ENCODE results near the gene HLA-DQB1.
"Not testable (repeated sequence)": the region's sequence is repeated elsewhere in the genome, so short reads cannot be mapped to it uniquely, and the experiment has no call there.

The HLA-DQB1 gene

DNA sequence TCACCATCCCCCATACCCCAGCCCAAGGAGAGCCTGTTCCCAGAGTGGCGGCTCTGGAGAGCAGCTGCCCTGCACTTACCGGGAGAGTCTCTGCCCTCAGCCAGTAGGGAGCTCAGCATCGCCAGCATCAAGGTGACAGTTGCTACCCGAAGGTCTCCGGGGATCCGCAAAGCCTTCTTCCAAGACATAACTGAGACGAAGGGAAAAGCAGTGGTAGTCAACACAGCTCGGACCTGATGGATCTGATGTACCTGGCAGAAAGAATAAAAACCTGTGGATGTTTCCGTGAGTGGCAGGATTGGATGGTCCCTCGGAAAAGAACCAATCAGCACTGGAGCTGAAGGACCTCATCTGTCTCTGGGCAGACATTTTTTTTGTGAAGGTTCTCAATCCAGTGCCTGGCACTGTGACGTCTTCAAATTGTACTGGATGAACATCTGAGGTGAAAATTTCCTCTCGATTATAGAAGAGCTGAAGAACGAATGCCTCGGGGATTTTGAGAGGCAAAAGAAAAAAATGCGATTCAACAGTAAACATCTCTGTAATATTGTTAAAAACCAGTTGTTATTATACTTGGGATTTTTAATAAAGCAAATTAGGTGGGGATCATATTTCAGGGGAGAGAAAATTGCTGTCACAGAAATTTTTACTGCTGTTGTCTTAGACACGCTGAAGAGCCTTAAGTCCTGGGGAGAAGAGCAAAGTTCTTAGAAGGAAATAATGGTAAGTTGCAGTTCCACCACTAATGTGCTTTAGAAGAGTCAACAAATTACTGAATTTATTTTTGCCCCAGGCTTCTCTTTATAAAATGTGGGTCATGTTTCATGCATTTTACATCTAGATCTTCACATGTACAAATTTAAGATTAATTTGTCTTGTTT, at the start of gene HLA-DQB1:
Gene HLA-DQB1 (minus strand): TSS at position 238 of the 881 bp plus-strand sequence. CDS start 50 bp downstream, at position 188.
- peak; percentile 77 for DNase-seq

DNA sequence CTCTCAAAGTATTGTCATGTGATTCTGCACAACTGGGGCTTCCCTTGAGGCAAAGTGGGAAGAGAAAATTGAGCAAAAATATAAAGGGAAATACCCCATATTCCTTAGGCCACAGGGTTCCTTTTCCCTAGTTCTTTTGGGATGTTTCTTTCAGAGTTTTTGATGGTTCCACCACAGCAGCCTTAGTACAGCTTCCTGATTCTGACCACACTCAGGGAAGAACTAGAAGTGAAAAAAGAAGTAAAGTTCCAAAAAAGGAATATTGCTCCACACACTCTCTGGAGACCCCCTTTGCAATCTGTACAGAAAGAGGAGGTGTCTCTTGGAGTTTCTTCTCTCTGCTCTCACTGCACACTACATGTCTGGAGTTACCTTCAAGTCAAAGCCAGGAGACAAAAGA, 46.8 kb upstream of the HLA-DQB1 start:
- no peak for DNase-seq

DNA sequence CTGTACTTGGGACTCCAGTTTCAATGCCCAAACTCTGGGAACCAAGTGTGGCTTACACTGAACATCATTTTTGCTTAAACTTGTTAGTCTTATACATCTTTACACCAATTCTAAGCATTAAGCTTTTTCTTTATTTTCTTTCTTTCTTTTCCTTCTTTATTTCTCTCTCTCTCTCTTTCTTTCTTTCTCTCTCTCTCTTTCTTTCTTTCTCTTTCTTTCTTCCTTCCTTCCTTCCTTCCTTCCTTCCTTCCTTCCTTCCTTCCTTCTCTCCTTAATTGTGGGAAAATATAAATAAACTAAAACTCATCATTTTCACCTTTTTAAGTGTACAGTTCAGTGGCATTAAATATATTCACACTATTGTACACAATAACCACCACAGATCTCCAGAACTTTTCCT, 43.2 kb upstream of the HLA-DQB1 start:
- no peak for DNase-seq

DNA sequence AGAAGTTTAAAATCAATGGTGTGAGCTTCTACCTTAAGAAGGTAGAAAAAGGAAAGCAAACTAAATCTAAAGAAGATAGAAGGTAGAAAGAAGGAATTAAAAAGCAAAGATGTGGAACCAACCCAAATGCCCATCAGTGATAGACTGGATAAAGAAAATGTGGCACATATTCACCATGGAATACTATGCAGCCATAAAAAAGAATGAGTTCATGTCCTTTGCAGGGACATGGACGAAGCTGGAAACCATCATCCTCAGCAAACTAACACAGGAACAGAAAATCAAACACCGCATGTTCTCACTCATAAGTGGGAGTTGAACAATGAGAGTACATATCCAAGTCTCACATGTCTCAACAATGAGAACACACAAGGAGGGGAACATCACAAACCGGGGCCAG, 38.7 kb upstream of the HLA-DQB1 start:
- DNase-seq, result not testable (repeated sequence)

DNA sequence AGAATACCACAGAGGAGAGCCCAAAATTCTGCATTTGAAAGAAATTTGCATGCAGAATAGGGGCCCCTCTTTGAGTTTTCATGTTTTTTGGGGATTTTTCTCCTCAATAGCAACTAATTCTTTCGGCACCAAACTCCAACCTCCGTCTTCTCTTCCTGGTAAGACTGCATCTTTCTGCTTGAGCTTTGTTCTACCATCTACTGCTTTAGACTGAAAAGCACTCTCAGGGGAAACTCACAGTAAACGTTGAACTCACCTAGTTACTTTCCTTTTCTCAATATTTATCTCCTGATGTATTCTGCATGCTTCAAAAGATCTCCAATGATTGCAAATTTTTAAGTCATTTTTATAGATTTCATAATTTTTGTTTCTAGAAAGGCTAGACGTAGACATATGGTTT, 36.9 kb upstream of the HLA-DQB1 start:
- no peak for DNase-seq

DNA sequence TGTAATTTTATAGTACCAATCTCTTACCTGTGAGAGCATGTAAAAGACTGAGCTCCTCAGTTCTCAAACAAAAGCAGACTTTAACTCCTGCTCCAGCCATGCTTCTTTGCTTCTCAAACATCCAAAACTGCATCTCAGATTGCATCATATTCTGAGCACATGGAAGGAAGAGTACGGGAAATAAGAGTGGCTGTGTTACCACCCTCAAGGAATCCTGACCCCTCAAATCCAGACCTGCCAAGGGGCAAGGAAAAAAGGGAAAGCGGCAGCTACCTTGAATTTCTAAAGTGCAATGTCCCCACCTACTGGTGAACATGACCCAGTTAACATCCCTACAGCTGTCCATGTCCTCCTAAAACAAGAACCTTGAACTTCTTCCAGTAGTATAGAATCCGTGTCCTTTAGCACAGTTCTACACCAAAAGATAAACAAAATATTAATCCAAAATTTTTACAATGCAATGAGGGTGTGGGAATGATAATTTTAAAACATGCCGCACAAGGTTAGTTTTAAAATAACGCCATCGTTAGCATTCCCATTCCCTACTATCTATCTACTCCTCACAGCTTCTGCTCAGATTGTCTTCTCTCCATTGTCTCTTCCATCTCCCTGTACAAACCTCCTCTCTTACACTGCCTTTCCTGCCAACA, 34.1 kb upstream of the HLA-DQB1 start:
- peak; percentile 75 for DNase-seq

DNA sequence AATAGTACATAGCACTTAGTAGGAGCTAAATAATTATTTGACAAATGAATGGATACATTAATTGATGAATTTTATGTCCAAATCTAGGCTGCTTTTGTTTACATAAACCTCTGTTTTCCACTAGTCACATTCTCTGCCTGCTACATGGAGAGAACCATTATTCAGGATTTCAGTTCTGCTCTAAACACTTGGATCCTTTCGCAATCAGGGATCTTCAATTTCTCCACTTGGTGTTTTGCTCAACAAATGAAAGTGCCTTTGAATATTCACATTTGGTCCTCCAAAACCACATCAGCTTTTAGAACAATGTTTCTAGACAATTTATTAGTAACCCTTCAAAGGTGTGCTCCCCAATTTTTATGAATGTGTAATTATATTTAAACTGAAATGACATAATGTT, 30.6 kb upstream of the HLA-DQB1 start:
- no peak for DNase-seq

DNA sequence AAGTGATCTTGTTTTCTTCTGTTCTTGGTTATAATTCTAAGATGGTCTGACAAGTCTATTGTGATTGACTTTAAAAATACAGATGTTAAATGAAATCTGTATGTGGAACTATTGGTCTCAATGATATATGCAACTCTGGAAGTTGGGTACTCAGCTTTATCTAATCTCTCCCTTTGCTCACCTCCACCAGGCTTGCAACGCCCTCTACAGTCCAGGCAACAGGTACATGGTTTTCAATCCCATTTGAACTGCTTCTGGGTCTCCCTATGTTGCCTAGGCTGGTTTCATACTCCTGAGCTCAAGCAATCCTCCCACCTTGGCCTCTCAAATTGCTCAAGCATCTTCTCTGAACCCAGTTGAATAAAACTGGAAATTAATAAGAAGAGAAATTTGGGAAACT, 25.6 kb upstream of the HLA-DQB1 start:
- peak; percentile 54 for DNase-seq

DNA sequence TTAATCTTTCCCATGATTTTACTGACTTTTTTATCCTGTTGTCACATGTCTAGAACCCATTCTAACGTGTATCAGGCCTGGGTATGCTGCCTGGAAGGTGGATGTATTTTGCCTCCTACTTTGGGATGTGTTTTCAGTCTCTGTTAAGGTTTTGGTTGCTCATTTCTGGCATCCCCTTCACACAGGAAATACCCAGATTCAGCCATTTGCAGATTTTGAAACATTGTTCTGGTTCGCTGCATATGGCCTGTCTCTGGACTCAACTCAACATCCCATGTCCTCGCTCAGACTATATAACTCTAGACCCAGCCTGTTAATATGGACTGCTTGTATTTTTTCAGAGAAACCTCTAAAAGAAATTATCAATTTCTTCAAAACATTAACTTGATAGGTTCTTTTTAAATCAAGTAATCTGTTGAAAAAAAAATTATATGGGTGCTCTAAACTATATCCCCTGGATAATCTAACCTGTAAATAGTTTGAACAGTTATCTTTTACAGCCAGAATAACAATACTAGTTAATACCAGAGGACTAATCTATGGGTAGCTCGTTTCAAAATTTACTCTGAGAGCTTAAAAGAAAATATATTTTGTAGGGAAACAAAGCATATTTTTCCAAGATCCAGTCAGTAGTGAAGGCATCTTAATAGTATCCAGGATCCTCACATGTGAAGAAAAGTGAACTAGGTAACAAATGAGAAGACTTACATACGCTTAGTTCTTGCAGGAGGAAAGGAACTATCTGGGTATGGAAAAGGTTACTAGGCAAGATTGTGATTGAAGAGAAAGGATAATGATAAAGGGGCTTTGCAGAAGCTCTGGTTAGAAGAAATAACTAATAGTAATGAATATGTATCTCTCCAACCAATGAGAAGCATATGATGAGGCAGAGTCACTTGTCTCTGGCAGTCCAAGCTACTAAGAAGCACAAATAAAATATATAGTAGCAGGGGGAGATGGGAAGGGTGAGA, 23.4 kb upstream of the HLA-DQB1 start:
- DNase-seq, result no peak

DNA sequence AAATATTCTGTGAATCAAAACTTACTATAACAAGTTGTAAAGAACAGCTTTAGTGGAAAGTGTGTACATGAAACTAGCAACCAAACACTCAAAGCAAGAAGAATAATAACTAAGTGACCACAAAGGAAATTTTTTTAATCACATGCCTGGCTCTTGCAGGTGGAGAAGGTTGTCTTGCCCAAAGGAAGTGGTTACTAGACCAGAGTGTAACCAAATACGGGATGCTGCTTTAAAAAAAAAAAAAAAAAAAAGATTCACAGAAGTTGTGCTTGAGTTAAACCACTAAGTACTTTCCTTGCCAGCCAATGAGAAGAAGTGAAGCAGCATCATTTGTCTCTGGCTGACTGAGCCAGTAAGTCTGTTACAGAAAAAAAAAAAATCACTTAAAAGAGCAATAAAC, 19.1 kb upstream of the HLA-DQB1 start:
- peak; percentile 38 for DNase-seq

DNA sequence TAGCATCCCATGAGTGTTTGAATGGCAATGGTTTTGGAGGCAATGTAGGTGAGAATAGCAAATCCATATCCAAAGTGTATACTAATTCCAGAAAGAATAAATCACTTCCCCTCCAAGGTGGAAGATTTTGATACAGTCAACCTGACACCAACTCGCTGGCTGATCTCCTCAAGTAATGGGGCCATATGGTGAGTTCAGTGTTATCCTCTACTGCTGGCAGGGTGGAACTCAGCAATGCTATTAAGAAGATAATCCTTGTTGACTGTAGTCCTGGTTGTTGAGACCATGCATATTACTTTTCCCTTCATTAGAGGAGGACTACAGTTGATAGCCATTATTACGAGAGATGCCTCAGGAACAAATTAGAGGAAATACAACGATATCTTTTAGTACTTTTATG, 17.8 kb upstream of the HLA-DQB1 start:
- no peak for DNase-seq

DNA sequence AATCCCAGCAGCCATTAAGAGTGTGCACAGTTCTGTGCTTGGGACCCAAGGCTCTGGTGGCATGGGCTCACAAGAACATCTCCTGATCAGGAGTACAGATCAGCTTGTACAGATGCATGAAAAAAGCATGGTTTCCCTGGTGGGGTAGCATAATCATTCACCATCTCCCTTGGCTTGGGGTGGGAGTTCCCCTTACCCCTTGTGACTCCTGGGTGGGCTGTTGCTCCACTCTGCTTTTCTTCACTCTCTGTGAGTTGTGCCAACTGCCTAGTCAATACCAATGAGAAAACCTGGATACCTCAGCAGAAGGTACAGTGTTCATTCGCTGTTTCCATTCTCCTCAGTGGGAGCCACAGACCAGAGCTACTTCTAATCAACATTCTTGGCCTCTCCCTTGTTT, 13.6 kb upstream of the HLA-DQB1 start:
- no peak for DNase-seq

DNA sequence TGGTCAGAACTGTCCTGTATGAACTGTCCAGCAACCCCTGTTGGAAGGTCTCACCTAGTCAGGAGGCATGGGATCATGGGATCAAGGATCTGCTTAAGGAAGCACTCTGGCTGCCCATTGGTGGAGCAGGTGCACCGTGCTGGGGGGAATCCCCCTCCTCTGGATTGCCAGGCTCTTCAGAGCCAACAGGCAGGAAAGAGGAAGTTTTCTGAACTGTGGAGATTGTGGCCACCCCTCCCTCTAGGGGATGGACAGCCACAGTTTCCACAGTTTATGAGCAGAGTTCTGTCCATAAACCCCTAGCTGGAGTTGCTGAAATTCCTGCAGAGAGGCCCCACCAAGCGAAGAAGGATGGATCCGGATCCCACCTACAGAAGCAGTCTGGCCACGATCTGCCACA, 13.0 kb upstream of the HLA-DQB1 start:
- DNase-seq, result no peak

DNA sequence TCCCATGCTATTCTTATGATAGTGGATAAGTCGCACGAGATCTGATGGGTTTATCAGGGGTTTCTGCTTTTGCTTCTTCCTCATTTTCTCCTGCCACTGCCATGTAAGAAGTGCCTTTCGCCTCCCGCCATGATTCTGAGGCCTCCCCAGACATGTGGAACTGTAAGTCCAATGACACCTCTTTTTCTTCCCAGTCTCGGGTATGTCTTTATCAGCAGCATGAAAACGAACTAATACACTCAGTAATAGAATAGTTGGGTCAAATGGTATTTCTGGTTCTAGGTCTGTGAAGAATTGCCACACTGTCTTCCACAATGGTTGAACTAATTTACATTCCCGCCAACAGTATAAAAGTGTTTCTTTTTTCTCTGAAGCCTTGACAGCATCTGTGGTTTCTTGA, 7.7 kb upstream of the HLA-DQB1 start:
- DNase-seq, result not testable (repeated sequence)

DNA sequence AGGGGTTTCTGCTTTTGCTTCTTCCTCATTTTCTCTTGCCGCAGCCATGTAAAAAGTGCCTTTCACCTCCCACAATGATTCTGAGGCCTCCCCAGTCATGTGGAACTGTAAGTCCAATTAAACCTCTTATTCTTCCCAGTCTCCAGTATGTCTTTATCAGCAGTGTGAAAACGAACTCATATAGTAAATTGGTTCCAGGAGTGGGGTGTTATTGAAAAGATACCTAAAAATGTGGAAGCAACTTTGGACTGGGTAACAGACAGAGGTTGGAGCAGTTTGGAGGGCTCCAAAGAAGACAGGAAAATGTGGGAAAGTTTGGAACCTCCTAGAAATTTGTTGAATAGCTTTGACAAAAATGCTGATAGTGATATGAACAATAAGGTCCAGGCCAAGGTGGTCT, 5.5 kb upstream of the HLA-DQB1 start:
- DNase-seq, result not testable (repeated sequence)

DNA sequence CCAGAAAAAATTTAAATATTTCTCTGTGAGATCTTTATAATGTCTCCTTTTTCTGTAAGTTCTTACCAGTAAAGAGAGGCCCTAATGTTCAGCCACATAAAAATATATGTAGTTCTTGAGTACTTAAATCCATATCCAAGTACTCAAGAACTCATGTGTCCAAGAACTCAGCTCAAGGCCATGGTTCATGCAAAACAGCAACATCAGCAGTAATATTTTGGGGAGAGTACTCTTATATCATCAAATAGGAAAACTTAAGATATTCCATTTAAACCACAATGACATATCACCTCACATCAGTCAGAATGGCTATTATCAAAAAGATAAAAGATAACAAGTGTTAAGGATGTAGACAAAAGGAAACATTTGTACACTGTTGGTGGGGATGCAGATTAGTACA, 3.4 kb upstream of the HLA-DQB1 start:
- no peak for DNase-seq

DNA sequence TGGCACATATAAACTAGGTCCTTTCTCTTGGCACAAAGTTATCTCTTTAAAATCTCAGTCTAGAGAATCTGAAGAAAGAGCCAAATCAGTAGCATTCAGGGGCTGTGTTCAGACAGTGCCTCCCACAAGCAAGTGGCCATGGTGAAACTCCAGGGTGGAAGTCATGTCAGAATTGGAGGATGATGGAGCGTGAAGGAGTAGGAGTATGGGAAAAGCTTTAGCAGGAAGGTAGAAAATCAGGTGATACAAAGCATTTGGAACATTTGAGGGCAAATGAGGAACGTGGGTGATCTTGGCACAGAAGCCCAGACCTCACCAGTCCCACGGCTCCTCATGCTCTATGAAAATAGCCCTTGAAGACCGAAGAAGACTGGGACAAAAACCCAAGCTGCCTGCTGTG, 2.8 kb upstream of the HLA-DQB1 start:
- no peak for DNase-seq

DNA sequence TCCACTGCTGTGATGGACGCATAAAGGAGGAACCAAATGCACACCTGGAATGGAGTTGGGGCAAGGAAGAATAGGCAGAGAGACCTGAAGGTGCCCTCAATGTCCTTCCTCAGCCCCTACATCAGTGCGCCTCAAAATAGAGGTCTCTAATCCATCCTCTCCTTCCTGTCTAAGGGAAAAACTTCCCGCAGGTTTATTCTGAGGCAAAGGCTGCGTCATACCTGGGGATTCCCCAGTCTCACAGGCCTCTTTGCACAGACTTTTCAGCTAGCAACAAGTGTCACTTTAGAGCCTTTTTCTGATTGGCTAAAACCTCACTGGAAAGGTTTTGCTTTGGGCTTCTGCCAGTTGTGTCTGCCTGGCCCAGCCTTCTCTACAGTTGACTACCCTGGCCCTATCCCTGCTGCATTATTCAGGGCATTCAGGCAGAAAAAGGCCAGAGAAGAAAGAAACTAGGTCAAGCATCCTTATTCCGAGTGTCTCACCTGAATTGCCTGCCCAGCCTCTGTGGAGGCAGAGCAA, 1.8 kb upstream of the HLA-DQB1 start:
- DNase-seq, result peak; percentile 67

DNA sequence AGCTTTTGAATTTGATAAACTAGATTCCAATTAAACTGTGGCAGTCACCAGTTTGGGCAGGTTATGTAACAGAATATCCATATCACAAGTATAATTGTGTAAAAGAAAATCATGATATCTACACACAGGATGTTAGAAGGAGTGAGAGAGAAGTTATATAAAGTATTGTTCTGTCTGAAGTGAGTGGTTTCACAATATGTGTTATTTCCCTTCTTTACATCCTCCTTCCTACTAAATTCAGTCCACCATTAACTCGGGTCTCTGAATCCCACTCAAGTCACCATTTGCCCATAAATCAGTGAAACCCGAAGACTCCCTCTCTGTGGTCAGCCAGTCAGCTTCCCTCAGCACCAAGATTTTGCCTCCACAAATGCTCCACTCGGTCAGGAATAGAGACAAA, 796 bp downstream of the HLA-DQB1 start:
- DNase-seq, result no peak

DNA sequence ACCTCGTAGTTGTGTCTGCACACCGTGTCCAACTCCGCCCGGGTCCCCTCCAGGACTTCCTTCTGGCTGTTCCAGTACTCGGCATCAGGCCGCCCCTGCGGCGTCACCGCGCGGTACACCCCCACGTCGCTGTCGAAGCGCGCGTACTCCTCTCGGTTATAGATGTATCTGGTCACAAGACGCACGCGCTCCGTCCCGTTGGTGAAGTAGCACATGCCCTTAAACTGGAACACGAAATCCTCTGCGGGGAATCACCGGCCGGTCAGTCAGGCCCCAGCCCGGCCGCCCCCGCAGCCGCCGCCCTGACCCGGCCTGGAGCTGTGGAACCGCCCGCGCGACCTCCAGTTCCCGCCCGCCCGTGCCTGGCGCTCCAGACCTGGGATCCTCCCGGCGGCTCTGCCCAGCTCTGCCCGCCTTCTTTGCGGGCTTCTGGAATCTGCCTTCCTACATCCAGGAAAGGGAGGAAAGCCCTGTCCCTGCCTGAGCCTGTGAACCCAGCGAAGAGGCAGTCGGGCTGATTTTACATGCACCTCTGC, 1.6 kb downstream of the HLA-DQB1 start:
- no peak for DNase-seq

DNA sequence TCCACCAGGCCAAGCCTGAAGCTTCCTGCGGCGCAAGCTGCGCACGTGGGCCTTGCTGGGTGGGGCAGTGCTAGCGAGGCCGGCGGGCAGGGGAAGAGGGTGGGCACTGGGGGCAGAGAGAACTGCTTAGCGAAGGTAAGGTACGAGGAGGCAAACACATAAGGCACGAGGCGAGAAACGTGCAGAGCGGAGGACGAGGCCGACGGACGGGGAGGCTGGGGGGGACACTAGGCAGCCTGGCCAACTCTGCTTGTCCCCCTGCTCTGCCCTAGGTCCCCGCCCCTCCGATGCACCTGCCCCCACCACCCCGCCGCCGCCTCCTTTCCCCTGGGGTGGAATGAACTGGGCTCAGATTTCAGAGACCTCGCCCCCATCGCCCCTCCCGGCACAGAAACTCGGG, 2.1 kb downstream of the HLA-DQB1 start:
- no peak for DNase-seq

DNA sequence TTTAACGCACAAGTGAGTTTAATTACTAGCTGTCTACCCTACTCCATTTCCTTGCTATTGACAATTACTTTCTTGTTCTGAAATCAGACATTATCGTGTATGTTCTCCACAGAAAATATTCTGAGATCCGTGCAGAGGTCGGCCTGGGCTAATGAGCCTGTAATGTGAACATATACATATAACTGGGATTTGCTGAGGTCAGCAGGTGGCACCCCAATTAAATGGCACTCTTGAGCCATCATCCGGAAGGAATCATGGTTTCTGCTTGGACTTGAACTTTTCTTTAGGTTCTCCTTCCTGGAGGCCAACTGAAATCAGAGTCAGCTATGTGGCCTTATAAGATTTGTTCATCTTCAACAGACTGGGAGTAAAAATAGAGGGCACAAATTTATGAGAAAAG, 3.6 kb downstream of the HLA-DQB1 start:
- DNase-seq, result no peak

DNA sequence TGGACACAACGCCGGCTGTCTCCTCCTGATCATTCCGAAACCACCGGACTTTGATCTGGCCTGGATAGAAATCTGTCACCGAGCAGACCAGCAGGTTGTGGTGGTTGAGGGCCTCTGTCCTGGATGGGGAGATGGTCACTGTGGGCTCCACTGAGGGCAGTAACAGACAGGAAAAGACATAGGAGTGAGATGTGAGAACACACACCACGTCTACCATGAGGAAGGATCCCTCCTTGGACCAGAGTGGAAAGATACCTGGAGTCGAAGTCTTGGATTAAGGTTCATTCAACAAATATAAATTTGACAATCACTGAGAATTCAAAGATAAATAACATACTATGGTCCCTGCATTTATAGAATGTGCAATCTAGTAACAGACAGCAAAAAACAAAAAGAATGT, 4.4 kb downstream of the HLA-DQB1 start:
- no peak for DNase-seq

Measured in hematopoietic multipotent progenitor cell treated with erythropoietin and hydrocortisone succinate and interleukin-3 and kit ligand, for 6 days (in vitro differentiated cells).